Measurements from ENCODE around the gene SPIRE2.

GRCh38 chr16:89805136-89805905 is 23.0 kb upstream of the SPIRE2 start:
- TF ChIP-seq CTCF (IDR thresholded peaks at IDR 0.05; ENCODE audit: low read depth, low read length), result no peak
- no peak for TF ChIP-seq EZH2phosphoT487 (IDR thresholded peaks at IDR 0.05; ENCODE audit: low read depth)

Data from OCI-LY3 (cell line).